Epithelial cell of proximal tubule (primary cell): ENCODE measurements around the gene ETV6. TPM values are rescaled to one million over a fixed set of nuclear protein-coding genes. Genes with fewer than 3 reads are reported as not detected.

Experiments used
- DNase-seq: peaks from one replicate; pipeline ENCODE4 v3.0.0-alpha.2; 2011; ENCODE audit warnings: low read depth
- H3K4me3 ChIP-seq: 2 replicates; pipeline ENCODE4 v1.5.1; 2011; ENCODE audit warnings: low read depth, mild to moderate bottlenecking, low read length
- total RNA-seq: library from RNA; depleted of rRNA; stranded (reverse); fragments of >200 nt; gene quantifications from 2 replicates; pipeline ENCODE4 v1.2.3, GENCODE V29; 2015
- TF ChIP-seq, protein P1 (sequence below): conservative IDR thresholded peaks from 2 replicates; pipeline ENCODE4 v1.5.1; 2012; ENCODE audit warnings: low read depth, mild to moderate bottlenecking, low read length

ETV6 gene
- total RNA-seq, 1 donor from 2014 or later: 12.9 TPM

DNA sequence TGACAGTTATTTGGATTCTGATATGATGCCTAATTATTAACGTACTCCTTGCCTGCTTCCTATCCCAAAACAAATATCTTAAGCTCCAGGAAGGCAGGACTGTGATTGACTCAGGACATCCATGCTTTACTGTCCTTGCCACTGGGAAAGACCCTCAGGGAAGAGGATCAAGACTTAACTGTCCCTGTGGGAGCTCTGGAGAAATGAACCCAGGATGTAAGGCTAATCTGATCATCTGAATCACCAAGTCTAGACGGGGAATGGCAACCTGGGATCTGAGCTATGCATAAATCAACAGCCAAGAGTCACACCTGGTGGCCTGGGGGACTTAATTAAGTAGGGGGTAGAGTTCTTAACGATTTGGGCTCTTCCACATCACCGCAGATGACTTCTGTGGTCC is 268.0 kb downstream of the ETV6 start:
- H3K4me3 ChIP-seq: no peak overlapping the region
- no peak for DNase-seq
- TF ChIP-seq, protein P1, sequence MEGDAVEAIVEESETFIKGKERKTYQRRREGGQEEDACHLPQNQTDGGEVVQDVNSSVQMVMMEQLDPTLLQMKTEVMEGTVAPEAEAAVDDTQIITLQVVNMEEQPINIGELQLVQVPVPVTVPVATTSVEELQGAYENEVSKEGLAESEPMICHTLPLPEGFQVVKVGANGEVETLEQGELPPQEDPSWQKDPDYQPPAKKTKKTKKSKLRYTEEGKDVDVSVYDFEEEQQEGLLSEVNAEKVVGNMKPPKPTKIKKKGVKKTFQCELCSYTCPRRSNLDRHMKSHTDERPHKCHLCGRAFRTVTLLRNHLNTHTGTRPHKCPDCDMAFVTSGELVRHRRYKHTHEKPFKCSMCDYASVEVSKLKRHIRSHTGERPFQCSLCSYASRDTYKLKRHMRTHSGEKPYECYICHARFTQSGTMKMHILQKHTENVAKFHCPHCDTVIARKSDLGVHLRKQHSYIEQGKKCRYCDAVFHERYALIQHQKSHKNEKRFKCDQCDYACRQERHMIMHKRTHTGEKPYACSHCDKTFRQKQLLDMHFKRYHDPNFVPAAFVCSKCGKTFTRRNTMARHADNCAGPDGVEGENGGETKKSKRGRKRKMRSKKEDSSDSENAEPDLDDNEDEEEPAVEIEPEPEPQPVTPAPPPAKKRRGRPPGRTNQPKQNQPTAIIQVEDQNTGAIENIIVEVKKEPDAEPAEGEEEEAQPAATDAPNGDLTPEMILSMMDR: no peak

GRCh38 chr12:11920231-11920630 is 270.8 kb downstream of the ETV6 start:
- TF ChIP-seq, protein P1: no peak
- no peak for DNase-seq
- H3K4me3 ChIP-seq: no peak overlapping the region

GRCh38 chr12:11922361-11922760 is 272.9 kb downstream of the ETV6 start:
- TF ChIP-seq, protein P1: no peak
- no peak for DNase-seq
- no peak overlapping the region for H3K4me3 ChIP-seq

DNA sequence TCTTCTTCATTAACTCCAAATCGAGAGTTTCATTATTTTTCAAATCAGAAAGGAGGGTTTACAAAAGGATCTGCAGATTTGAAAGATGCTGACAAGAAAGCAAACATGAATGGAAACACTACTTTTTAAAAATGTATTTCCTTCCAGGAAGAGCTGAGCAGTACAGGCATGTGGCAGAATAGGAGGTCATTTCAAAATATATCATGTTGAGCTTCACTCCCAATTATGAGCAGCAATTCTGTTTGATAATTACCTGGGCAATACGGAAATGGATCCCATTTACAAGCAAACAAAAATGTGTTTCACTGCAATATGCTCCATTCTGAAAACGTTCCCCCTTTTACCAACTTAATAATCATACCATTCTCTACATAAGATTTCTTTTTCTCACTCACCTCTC is 273.6 kb downstream of the ETV6 start:
- no peak overlapping the region for H3K4me3 ChIP-seq
- TF ChIP-seq, protein P1: no peak
- no peak for DNase-seq

DNA sequence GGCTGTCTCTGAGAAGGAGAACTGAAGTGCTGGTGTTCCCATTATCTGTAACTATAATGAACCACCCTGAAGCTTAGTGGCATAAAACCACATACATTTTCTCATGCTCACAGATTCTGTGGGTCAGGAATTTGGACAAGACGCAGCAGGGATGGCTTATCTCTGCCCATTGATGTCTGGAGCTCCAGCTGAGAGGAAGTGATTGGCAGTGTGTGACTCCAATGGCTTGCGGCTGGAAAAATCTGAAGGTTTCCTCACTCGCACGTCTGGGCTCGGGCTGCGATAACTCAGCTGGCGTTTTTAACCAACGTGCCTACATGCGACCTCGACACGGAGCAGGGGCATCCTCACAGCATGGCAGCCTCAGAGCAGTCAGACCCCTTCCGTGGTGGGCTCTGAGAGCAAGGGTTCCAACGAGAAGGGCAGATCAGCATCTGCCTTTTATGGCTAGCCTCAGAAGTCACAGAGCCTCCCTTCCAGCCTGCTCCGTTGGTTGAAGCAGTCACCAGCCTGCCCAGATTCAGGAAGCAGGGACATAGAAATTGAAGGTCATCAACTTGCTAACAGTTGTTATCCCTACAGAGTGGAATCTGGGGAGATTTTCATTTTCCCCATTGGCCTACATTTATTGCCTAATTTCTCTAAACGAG is 277.9 kb downstream of the ETV6 start:
- no peak overlapping the region for H3K4me3 ChIP-seq
- DNase-seq: no peak
- TF ChIP-seq, protein P1: no peak

- no peak for DNase-seq
- TF ChIP-seq, protein P1: no peak
Measured at GRCh38 chr12:11929714-11930113, 280.2 kb downstream of the ETV6 start.

DNA sequence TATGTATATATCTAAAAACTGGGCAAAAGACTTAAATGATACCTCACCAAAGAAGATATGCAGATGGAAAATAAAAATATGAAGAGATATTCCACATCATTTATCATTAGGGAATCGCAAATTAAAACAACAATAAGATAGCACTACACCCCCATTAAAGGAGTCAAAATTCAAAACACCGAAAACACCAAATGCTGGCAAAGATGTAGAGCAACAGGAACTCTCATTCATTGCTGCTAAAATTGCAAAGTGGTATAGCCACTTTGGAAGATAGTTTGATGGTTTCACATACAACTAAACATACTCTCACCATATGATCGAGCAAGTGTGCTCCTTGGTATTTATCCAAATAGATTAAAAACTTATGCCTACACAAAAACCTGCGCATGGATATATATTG is 289.7 kb downstream of the ETV6 start:
- no peak for DNase-seq
- TF ChIP-seq, protein P1: no peak
- no peak overlapping the region for H3K4me3 ChIP-seq

More at GRCh38 chr12:11929714-11930113, 280.2 kb downstream of the ETV6 start:
- no peak overlapping the region for H3K4me3 ChIP-seq
